Measurements from ENCODE around the gene HHAT. TPM values are rescaled to one million over a fixed set of nuclear protein-coding genes. Genes with fewer than 3 reads are reported as not detected.

The HHAT gene
- total and polyA plus RNA-seq, 3 donors from 2014 or later = 8.5 to 24.3 (median 23.8) TPM

GRCh38 chr1:210447456-210448057 lies 118.9 kb downstream of the HHAT start:
- no peak for DNase-seq
- Histone ChIP-seq H3K36me3 (ENCODE audit: low read depth, missing control alignments) (no peaks in the 10 kb centered on the region), H3K4me1 (no peaks in the 10 kb centered on the region), H3K27ac (no peak overlapping the region), H3K4me3 (no peak overlapping the region), H3K27me3 (no peaks in the 10 kb centered on the region), H3K9me3 (no peaks in the 10 kb centered on the region)
- TF ChIP-seq POLR2A (IDR thresholded peaks at IDR 0.05) (no peak), CTCF (IDR thresholded peaks at IDR 0.05) (no peak)
- intact Hi-C loops (cut with DNase I; ENCODE audit: low total_unique reads) = no loop called here
- WGBS, 2 donors = 90 to 92% methylated on average over 5 of the region's 5 CpGs

- 46 to 56% methylated on average over 4 of the region's 4 CpGs for WGBS, 2 donors
- Histone ChIP-seq H3K4me3 (no peak overlapping the region), H3K9me3 (no peaks in the 10 kb centered on the region), H3K36me3 (ENCODE audit: low read depth, missing control alignments) (no peaks in the 10 kb centered on the region), H3K27me3 (no peaks in the 10 kb centered on the region), H3K4me1 (no peaks in the 10 kb centered on the region), H3K27ac (no peak overlapping the region)
- intact Hi-C loops (cut with DNase I; ENCODE audit: low total_unique reads) = no loop called here
- peak; percentile 23 to 51 (median 30) for TF ChIP-seq CTCF (IDR thresholded peaks at IDR 0.05)
- no peak for TF ChIP-seq POLR2A (IDR thresholded peaks at IDR 0.05)
- peak; percentile 50 for DNase-seq
Observed at GRCh38 chr1:210448297-210448892, 119.7 kb downstream of the HHAT start.

- H3K36me3 ChIP-seq (ENCODE audit: low read depth, missing control alignments) = no peaks in the 10 kb centered on the region
- whole genome bisulfite sequencing, 2 donors = 73 to 82% methylated on average over 8 of the region's 8 CpGs
- H3K27me3 ChIP-seq = no peaks in the 10 kb centered on the region
- H3K9me3 ChIP-seq = no peaks in the 10 kb centered on the region
- no peak overlapping the region for H3K4me3 ChIP-seq
- H3K27ac ChIP-seq = no peak overlapping the region
- TF ChIP-seq POLR2A (IDR thresholded peaks at IDR 0.05) = no peak
- no peak for TF ChIP-seq CTCF (IDR thresholded peaks at IDR 0.05)
- H3K4me1 ChIP-seq = no peaks in the 10 kb centered on the region
- DNase-seq = no peak
- intact Hi-C loops (cut with DNase I; ENCODE audit: low total_unique reads) = loop anchor here (10.0 kb wide), 1 partner anchor 509 kb away; no protein-coding TSS in a partner anchor
Observed at GRCh38 chr1:210455840-210456603, 127.3 kb downstream of the HHAT start.

GRCh38 chr1:210456731-210457255 lies 128.1 kb downstream of the HHAT start:
- Histone ChIP-seq H3K36me3 (ENCODE audit: low read depth, missing control alignments) (no peaks in the 10 kb centered on the region), H3K4me1 (no peaks in the 10 kb centered on the region), H3K4me3 (no peak overlapping the region), H3K9me3 (no peaks in the 10 kb centered on the region), H3K27ac (no peak overlapping the region), H3K27me3 (no peaks in the 10 kb centered on the region)
- 90 to 94% methylated on average over 5 to 6 of the region's 6 CpGs for WGBS, 2 donors
- TF ChIP-seq CTCF (IDR thresholded peaks at IDR 0.05) = no peak
- no peak for TF ChIP-seq POLR2A (IDR thresholded peaks at IDR 0.05)
- DNase-seq = no peak
- intact Hi-C loops (cut with DNase I; ENCODE audit: low total_unique reads) = loop anchor here (10.0 kb wide), 1 partner anchor 508 kb away; no protein-coding TSS in a partner anchor

Measured in testis (tissue), 3 donors.